GM12878 (cell line): ENCODE data around the gene ADAM10.

Experiments used
- ATF3 ChIP-seq: IDR thresholded peaks from 2 replicates; pipeline ENCODE4 v1.6.1; 2011; ENCODE audit warnings: low read depth, mild to moderate bottlenecking, low read length, moderate library complexity, borderline replicate concordance; ENCODE audit errors: extremely low read depth
- CBX3 ChIP-seq: fragments of 200-600 bp; sonication (generic); IDR thresholded peaks from 2 replicates; pipeline ENCODE4 v1.6.1; 2016; ENCODE audit warnings: low read depth, borderline replicate concordance
- CHD2 ChIP-seq: IDR thresholded peaks from 2 replicates; pipeline ENCODE4 v1.6.1; 2011; ENCODE audit warnings: low read depth, low read length, improper control_type of control experiment, borderline replicate concordance
- CTCF ChIP-seq, 3 experiments: IDR thresholded peaks in 2 of 3; conservative IDR thresholded peaks in 1 of 3; 2 replicates each; pipeline ENCODE4 v1.5.1; 2011; ENCODE audit warnings: low read depth in 3 of 3, low read length in 3 of 3, mild to moderate bottlenecking in 3 of 3, control low read depth in 2 of 3, moderate library complexity in 2 of 3, inconsistent platforms in 1 of 3, mixed read lengths in 1 of 3; ENCODE audit not compliant: control insufficient read depth in 2 of 3, insufficient read depth in 1 of 3; ENCODE audit errors: extremely low read depth in 1 of 3
- EZH2 ChIP-seq: IDR thresholded peaks from 2 replicates; pipeline ENCODE4 v1.6.1; 2012; ENCODE audit warnings: low read depth, mild to moderate bottlenecking, control low read depth, inconsistent platforms, low read length, borderline replicate concordance; ENCODE audit not compliant: control insufficient read depth
- HDAC2 ChIP-seq: fragments of 200-600 bp; sonication (generic); IDR thresholded peaks from 2 replicates; pipeline ENCODE4 v1.6.1; 2017
- JUND ChIP-seq: IDR thresholded peaks from 2 replicates; pipeline ENCODE4 v1.6.1; 2012; ENCODE audit warnings: low read depth, mild to moderate bottlenecking, low read length, improper control_type of control experiment, moderate library complexity
- MAX ChIP-seq: IDR thresholded peaks from 2 replicates; pipeline ENCODE4 v1.6.1; 2012; ENCODE audit warnings: low read depth, low read length, improper control_type of control experiment
- POLR2AphosphoS5 ChIP-seq: IDR thresholded peaks from 2 replicates; pipeline ENCODE4 v1.6.1; 2011; ENCODE audit warnings: mild to moderate bottlenecking, low read length, inconsistent platforms
- RB1 ChIP-seq: fragments of 450-650 bp; formaldehyde crosslinking; IDR thresholded peaks from 2 replicates; pipeline ENCODE4 v1.6.1; 2017; ENCODE audit warnings: mild to moderate bottlenecking, borderline replicate concordance
- RELA ChIP-seq: fragments of 450-650 bp; IDR thresholded peaks from 2 replicates; pipeline ENCODE4 v1.8.0; 2014; ENCODE audit warnings: borderline replicate concordance; ENCODE audit not compliant: partially characterized antibody
- ZNF24 ChIP-seq: fragments of 450-650 bp; IDR thresholded peaks from 2 replicates; pipeline ENCODE4 v1.6.1; 2017; ENCODE audit warnings: antibody characterized with exemption, mild to moderate bottlenecking

- TF ChIP-seq MAX (no peak), CBX3 (no peak), RELA (no peak), RB1 (no peak), HDAC2 (no peak), EZH2 (no peak), JUND (no peak), POLR2AphosphoS5 (no peak), CTCF (IDR thresholded peaks at IDR 0.05 in 2 of 3, conservative IDR thresholded peaks at IDR 0.05 in 1 of 3; ENCODE audit: control insufficient read depth in 2 of 3, extremely low read depth in 1 of 3, insufficient read depth in 1 of 3, low read depth in 3 of 3, low read length in 3 of 3) (no peak), CHD2 (no peak), ATF3 (no peak), ZNF24 (no peak)
Measured at GRCh38 chr15:58587486-58587885, 162.0 kb downstream of the ADAM10 start.
